HFFc6 (cell line): Measurements from ENCODE around the gene FAM221B. TPM values are rescaled to one million over a fixed set of nuclear protein-coding genes. Genes with fewer than 3 reads are reported as not detected.

Source experiments
- DNase-seq: peaks from one replicate; pipeline ENCODE4 v3.0.0-alpha.2; 2018
- H3K27ac Mint-ChIP-seq: 2 replicates; pipeline ENCODE4 v1.8.0; 2020; ENCODE audit warnings: mild to moderate bottlenecking, mixed read lengths
- H3K27me3 Mint-ChIP-seq: 2 replicates; pipeline ENCODE4 v1.8.0; 2021; ENCODE audit warnings: mild to moderate bottlenecking, moderate library complexity, mixed read lengths; ENCODE audit not compliant: insufficient read depth
- H3K36me3 Mint-ChIP-seq: 2 replicates; pipeline ENCODE4 v1.8.0; 2021; ENCODE audit warnings: low read depth, mixed read lengths
- H3K4me1 Mint-ChIP-seq: 2 replicates; pipeline ENCODE4 v1.8.0; 2020; ENCODE audit warnings: low read depth, mixed read lengths
- H3K4me3 Mint-ChIP-seq: 2 replicates; pipeline ENCODE4 v1.8.0; 2020; ENCODE audit warnings: mild to moderate bottlenecking, moderate library complexity, mixed read lengths
- H3K9me3 Mint-ChIP-seq: 2 replicates; pipeline ENCODE4 v1.8.0; 2020; ENCODE audit warnings: mild to moderate bottlenecking, mixed read lengths
- CTCF ChIP-seq: fragments of 200-600 bp; sonication (generic); IDR thresholded peaks from 2 replicates; pipeline ENCODE4 v1.5.0; 2021; ENCODE audit warnings: antibody characterized with exemption, mild to moderate bottlenecking
- long read RNA-seq: library from polyadenylated mRNA; unstranded; transcript quantifications from one replicate; pipeline ENCODE4 v2.0.0, GENCODE V29; 2019
- total RNA-seq, 6 experiments: library from RNA; stranded (reverse); fragmentation: NEBNext Ultra II Directional; extraction: Animal tissue kit (Norgen Biotek cat#: 25700); gene quantifications; 2 replicates in 1 of 6; 3 replicates in 5 of 6; pipeline ENCODE4 v1.2.3, GENCODE V29; 2021

Gene FAM221B
- not detected for total RNA-seq
- long read RNA-seq: 0 reads

- TF ChIP-seq CTCF: no peak
- DNase-seq: no peak
Observed at GRCh38 chr9:35828716-35829083, at the start of gene FAM221B. Gene FAM221B, minus strand, starts transcription at chr9:35828732. Its CDS starts 2,571 bp downstream, at chr9:35826161.

GRCh38 chr9:35872505-35872904 is 44.0 kb upstream of the FAM221B start:
- no peak for TF ChIP-seq CTCF
- no peak for DNase-seq
- peaks cover 18% of the 10 kb centered on the region for H3K9me3 Mint-ChIP-seq
- H3K27me3 Mint-ChIP-seq: peaks cover 5% of the 10 kb centered on the region
- no peak overlapping the region for H3K27ac Mint-ChIP-seq
- no peak overlapping the region for H3K4me3 Mint-ChIP-seq
- H3K36me3 Mint-ChIP-seq: peaks cover 11% of the 10 kb centered on the region
- no peaks in the 10 kb centered on the region for H3K4me1 Mint-ChIP-seq

More at GRCh38 chr9:35828716-35829083, at the start of gene FAM221B:
- Mint-ChIP-seq H3K27ac (peak within 1 kb of the TSS; percentile 85), H3K4me1 (peaks cover 58% of the 10 kb centered on the region), H3K27me3 (no peaks in the 10 kb centered on the region; the same call in 1 of the 2 replicates), H3K9me3 (no peaks in the 10 kb centered on the region), H3K4me3 (peak within 1 kb of the TSS; percentile 93), H3K36me3 (no peaks in the 10 kb centered on the region)

GRCh38 chr9:35871545-35871944 is 43.0 kb upstream of the FAM221B start:
- no peak for DNase-seq
- Mint-ChIP-seq H3K27me3 (peaks cover 5% of the 10 kb centered on the region), H3K36me3 (peaks cover 2% of the 10 kb centered on the region), H3K4me3 (no peak overlapping the region), H3K27ac (no peak overlapping the region), H3K4me1 (no peaks in the 10 kb centered on the region), H3K9me3 (peaks cover 8% of the 10 kb centered on the region)
- TF ChIP-seq CTCF: no peak

GRCh38 chr9:35870351-35870923 is 41.9 kb upstream of the FAM221B start, which contains the start of gene OR13J1:
Gene OR13J1, minus strand, starts transcription at chr9:35870401. Its CDS starts 0 bp downstream, at chr9:35870401.
- no peaks in the 10 kb centered on the region for H3K36me3 Mint-ChIP-seq
- DNase-seq: no peak
- H3K27me3 Mint-ChIP-seq: peaks cover 3% of the 10 kb centered on the region; the same call in 1 of the 2 replicates
- TF ChIP-seq CTCF: no peak
- peaks cover under 1% of the 10 kb centered on the region; the same call in 1 of the 2 replicates for H3K9me3 Mint-ChIP-seq
- no peaks in the 10 kb centered on the region for H3K4me1 Mint-ChIP-seq
- H3K27ac Mint-ChIP-seq: no peak within 1 kb of the TSS
- H3K4me3 Mint-ChIP-seq: no peak within 1 kb of the TSS

- Mint-ChIP-seq H3K4me1 (no peaks in the 10 kb centered on the region), H3K9me3 (no peaks in the 10 kb centered on the region), H3K36me3 (no peaks in the 10 kb centered on the region), H3K27me3 (0 out of 2 replicates have a peak, but pooled peaks cover 2% of the 10 kb centered on the region), H3K27ac (no peak overlapping the region), H3K4me3 (no peak overlapping the region)
- no peak for TF ChIP-seq CTCF
- no peak for DNase-seq
Observed at GRCh38 chr9:35869621-35870216, 41.2 kb upstream of the FAM221B start.
